SK-N-SH (cell line): ENCODE results near the gene MRPS12. TPM values are rescaled to one million over a fixed set of nuclear protein-coding genes. Genes with fewer than 3 reads are reported as not detected.

Experiments
- CTCF ChIA-PET: fragments of 300-600, 350-600 bp; formaldehyde crosslinking; extraction: SDS; loops from one replicate; lab custom pipeline; 2021; lab: Yijun Ruan, JAX
- POLR2A ChIA-PET: fragments of 350-600 bp; sonication (Branson Sonifier 250); formaldehyde crosslinking; extraction: SDS; loops from one replicate; lab custom pipeline; 2020; ENCODE audit warnings: antibody characterized with exemption, inconsistent platforms; lab: Yijun Ruan, JAX
- DNase-seq: peaks from one replicate; pipeline ENCODE4 v3.0.0; 2012
- H2AFZ ChIP-seq: fragments of 200-600 bp; sonication (generic); 2 replicates; pipeline ENCODE4 v1.8.1; 2016; ENCODE audit warnings: antibody characterized with exemption, mild to moderate bottlenecking, low read depth
- H3F3A ChIP-seq: fragments of 200-600 bp; sonication (generic); replicated peaks from 2 replicates; pipeline ENCODE3; 2016; ENCODE audit warnings: antibody characterized with exemption, mild to moderate bottlenecking; ENCODE audit not compliant: insufficient read depth
- H3K27ac ChIP-seq, 2 experiments: fragments of 200-500 bp in 1 of 2; fragments of 200-600 bp in 1 of 2; sonication (Bioruptor generic) in 1 of 2; sonication (generic), shearing (Covaris generic) in 1 of 2; 2 replicates each; pipeline versions ENCODE4 v1.5.1 to v1.6.1; 2014 to 2016; ENCODE audit warnings: low read depth in 2 of 2, inconsistent platforms in 1 of 2, low read length in 1 of 2, mild to moderate bottlenecking in 1 of 2, mixed read lengths in 1 of 2
- H3K27me3 ChIP-seq: fragments of 200-600 bp; sonication (generic), shearing (Covaris generic); 2 replicates; pipeline ENCODE4 v1.6.1; 2016; ENCODE audit warnings: mixed run types; ENCODE audit not compliant: insufficient read depth
- H3K36me3 ChIP-seq, 2 experiments: fragments of 200-500 bp in 1 of 2; fragments of 200-600 bp in 1 of 2; sonication (Bioruptor generic) in 1 of 2; sonication (generic) in 1 of 2; replicated peaks in 1 of 2; 2 replicates each; pipeline versions ENCODE3 to v1.5.1; 2014 to 2016; ENCODE audit warnings: low read length in 1 of 2, mild to moderate bottlenecking in 1 of 2; ENCODE audit not compliant: insufficient read depth in 2 of 2, control insufficient read depth in 1 of 2
- H3K4me1 ChIP-seq, 2 experiments: fragments of 200-500 bp in 1 of 2; fragments of 200-600 bp in 1 of 2; sonication (Bioruptor generic) in 1 of 2; sonication (generic), shearing (Covaris generic) in 1 of 2; 2 replicates each; pipeline versions ENCODE4 v1.5.1 to v1.6.1; 2014 to 2016; ENCODE audit warnings: low read depth in 1 of 2, low read length in 1 of 2, mixed run types in 1 of 2; ENCODE audit not compliant: insufficient read depth in 2 of 2, control insufficient read depth in 1 of 2
- H3K4me2 ChIP-seq: fragments of 200-600 bp; sonication (generic), shearing (Covaris generic); 2 replicates; pipeline ENCODE4 v1.6.1; 2017; ENCODE audit warnings: mixed run types
- H3K4me3 ChIP-seq, 2 experiments: fragments of 200-500 bp in 1 of 2; fragments of 200-600 bp in 1 of 2; sonication (Bioruptor generic) in 1 of 2; sonication (generic), shearing (Covaris generic) in 1 of 2; 2 replicates each; pipeline versions ENCODE4 v1.5.1 to v1.8.1; 2014 to 2016; ENCODE audit warnings: low read depth in 2 of 2, inconsistent platforms in 1 of 2, low read length in 1 of 2, mild to moderate bottlenecking in 1 of 2, mixed read lengths in 1 of 2, moderate library complexity in 1 of 2
- H3K79me2 ChIP-seq: fragments of 200-600 bp; sonication (generic); 2 replicates; pipeline ENCODE4 v1.8.1; 2017; ENCODE audit warnings: mild to moderate bottlenecking; ENCODE audit not compliant: insufficient read depth
- H3K9ac ChIP-seq: fragments of 200-600 bp; sonication (generic); 2 replicates; pipeline ENCODE4 v1.6.1; 2017; ENCODE audit warnings: mixed run types
- H3K9me2 ChIP-seq: fragments of 200-600 bp; sonication (generic); 2 replicates; pipeline ENCODE4 v1.6.1; 2017; ENCODE audit warnings: mixed run types
- H3K9me3 ChIP-seq: fragments of 200-600 bp; sonication (generic); 2 replicates; pipeline ENCODE4 v1.6.1; 2017; ENCODE audit warnings: mixed run types, mild to moderate bottlenecking, moderate library complexity
- H4K20me1 ChIP-seq: fragments of 200-600 bp; sonication (generic); 2 replicates; pipeline ENCODE4 v1.6.1; 2017; ENCODE audit warnings: mild to moderate bottlenecking, mixed run types; ENCODE audit not compliant: insufficient read depth
- CHD2 ChIP-seq: fragments of 150-350 bp; IDR thresholded peaks from 2 replicates; pipeline ENCODE4 v1.6.1; 2018; ENCODE audit warnings: low read length; ENCODE audit not compliant: partially characterized antibody
- EZH2phosphoT487 ChIP-seq: fragments of 200-600 bp; sonication (generic); IDR thresholded peaks from 2 replicates; pipeline ENCODE4 v1.6.1; 2017; ENCODE audit warnings: low read depth, mixed run types, mild to moderate bottlenecking, antibody characterized with exemption, moderate library complexity, borderline replicate concordance
- FOXM1 ChIP-seq: IDR thresholded peaks from 2 replicates; pipeline ENCODE4 v1.4.0; 2012; ENCODE audit warnings: low read depth, mild to moderate bottlenecking
- GABPA ChIP-seq: IDR thresholded peaks from 2 replicates; pipeline ENCODE4 v1.4.0; 2012; ENCODE audit warnings: low read depth, mild to moderate bottlenecking
- MXI1 ChIP-seq: IDR thresholded peaks from 2 replicates; pipeline ENCODE4 v1.6.1; 2012; ENCODE audit warnings: mild to moderate bottlenecking, low read depth, low read length, improper control_type of control experiment
- NFIC ChIP-seq: IDR thresholded peaks from 2 replicates; pipeline ENCODE4 v1.4.0; 2012; ENCODE audit warnings: borderline replicate concordance
- NRF1 ChIP-seq: IDR thresholded peaks from 2 replicates; pipeline ENCODE4 v1.6.1; 2012; ENCODE audit warnings: low read depth, mild to moderate bottlenecking, low read length
- POLR2AphosphoS5 ChIP-seq: IDR thresholded peaks from 2 replicates; pipeline ENCODE4 v1.6.1; 2012; ENCODE audit warnings: low read depth, low read length
- RAD21 ChIP-seq: IDR thresholded peaks from 2 replicates; pipeline ENCODE4 v1.6.1; 2012; ENCODE audit warnings: mild to moderate bottlenecking, low read length
- RFX5 ChIP-seq: IDR thresholded peaks from 2 replicates; pipeline ENCODE4 v1.6.1; 2012; ENCODE audit warnings: mild to moderate bottlenecking, improper control_type of control experiment, low read length
- RXRA ChIP-seq: IDR thresholded peaks from 2 replicates; pipeline ENCODE4 v1.4.0; 2012; ENCODE audit warnings: low read depth, mild to moderate bottlenecking, borderline replicate concordance
- SIN3A ChIP-seq: IDR thresholded peaks from 2 replicates; pipeline ENCODE4 v1.6.1; 2012; ENCODE audit warnings: low read depth, mild to moderate bottlenecking, low read length, moderate library complexity, borderline replicate concordance
- WGBS: methylation state at CpG from one replicate; pipeline ENCODE4 v1.1.6; 2017; ENCODE audit warnings: low lambda C conversion rate; 5-methylcytosine and 5-hydroxymethylcytosine counted together
- polyA plus RNA-seq, 3 experiments: library from polyadenylated mRNA; depleted of rRNA; stranded (reverse); fragments of >200 nt; gene quantifications; 2 replicates each; pipeline ENCODE4 v1.2.3, GENCODE V29; 2012
- TF ChIP-seq, protein P1 (sequence below): IDR thresholded peaks from 2 replicates; pipeline ENCODE4 v1.4.0; 2012; ENCODE audit warnings: low read depth, borderline replicate concordance
- TF ChIP-seq, protein P2 (sequence below): fragments of 150-350 bp; IDR thresholded peaks from 2 replicates; pipeline ENCODE4 v1.6.1; 2017; ENCODE audit warnings: antibody characterized with exemption, low read length, low read depth, borderline replicate concordance
- TF ChIP-seq, protein P3 (sequence below): IDR thresholded peaks from 2 replicates; pipeline ENCODE4 v1.6.1; 2012; ENCODE audit warnings: mild to moderate bottlenecking, low read depth, low read length, moderate library complexity

MRPS12 gene
- polyA plus RNA-seq, 1 of the 3 experiments (the other 2 are of a cell fraction) = 59.6 TPM

DNA sequence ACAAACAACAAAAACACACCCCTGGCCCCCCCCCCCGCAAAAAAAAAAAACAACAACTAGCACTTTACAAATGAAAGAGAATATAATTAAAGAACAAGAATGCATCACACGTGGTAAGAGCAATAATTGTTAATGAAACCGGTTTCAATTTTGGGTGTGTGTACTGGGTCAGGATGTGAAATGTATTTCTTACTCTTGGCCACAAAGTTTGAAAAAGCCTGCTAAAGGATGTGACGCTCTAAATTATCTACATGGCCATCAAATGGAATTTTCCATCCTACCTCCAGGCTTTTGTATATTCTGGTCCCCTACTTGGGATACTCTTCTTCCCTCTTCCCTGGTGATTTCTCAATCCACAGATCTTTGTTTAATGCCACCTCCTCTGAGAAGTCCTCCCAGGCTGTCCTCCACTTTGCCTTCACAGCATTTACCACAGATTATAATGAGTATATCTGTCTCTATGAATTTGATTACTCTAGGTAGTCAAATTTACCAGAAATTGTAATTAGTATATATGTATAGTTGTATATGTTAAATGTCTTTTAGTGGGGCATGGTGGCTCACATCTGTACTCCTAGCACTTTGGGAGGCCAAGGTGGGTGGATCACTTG is 2.2 kb upstream of the MRPS12 start:
- Histone ChIP-seq H3K9me3 (no peaks in the 10 kb centered on the region), H3K27ac (no peak overlapping the region), H3K36me3 (peaks cover 14 to 18% of the 10 kb centered on the region in 2 experiments), H3K27me3 (no peaks in the 10 kb centered on the region), H3K4me2 (no peak overlapping the region), H3K9me2 (no peaks in the 10 kb centered on the region), H3K79me2 (peaks cover 52% of the 10 kb centered on the region), H3K4me3 (no peak overlapping the region), H3K4me1 (peaks cover 0 to 11% of the 10 kb centered on the region in 2 experiments; a peak in 1 of 4 replicates), H2AFZ (no peak overlapping the region), H4K20me1 (no peaks in the 10 kb centered on the region), H3K9ac (no peak overlapping the region), H3F3A (peaks cover 3% of the 10 kb centered on the region)
- WGBS = 82% methylated on average over 4 of the region's 4 CpGs
- no peak for DNase-seq
- ChIA-PET POLR2A (no interaction called here), CTCF (interaction anchor here (1.4 to 3.0 kb wide), 4 partner anchors 9 to 525 kb away, joined by 4 to 24 read pairs (median 17); partner anchors contain the start of gene FAM98C)
- TF ChIP-seq CHD2 = no peak
- no peak for TF ChIP-seq NFIC
- TF ChIP-seq RAD21 = no peak
- TF ChIP-seq, protein P1, sequence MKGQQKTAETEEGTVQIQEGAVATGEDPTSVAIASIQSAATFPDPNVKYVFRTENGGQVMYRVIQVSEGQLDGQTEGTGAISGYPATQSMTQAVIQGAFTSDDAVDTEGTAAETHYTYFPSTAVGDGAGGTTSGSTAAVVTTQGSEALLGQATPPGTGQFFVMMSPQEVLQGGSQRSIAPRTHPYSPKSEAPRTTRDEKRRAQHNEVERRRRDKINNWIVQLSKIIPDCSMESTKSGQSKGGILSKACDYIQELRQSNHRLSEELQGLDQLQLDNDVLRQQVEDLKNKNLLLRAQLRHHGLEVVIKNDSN = no peak
- no peak for TF ChIP-seq NRF1
- no peak for TF ChIP-seq RXRA
- no peak for TF ChIP-seq GABPA
- TF ChIP-seq, protein P2, sequence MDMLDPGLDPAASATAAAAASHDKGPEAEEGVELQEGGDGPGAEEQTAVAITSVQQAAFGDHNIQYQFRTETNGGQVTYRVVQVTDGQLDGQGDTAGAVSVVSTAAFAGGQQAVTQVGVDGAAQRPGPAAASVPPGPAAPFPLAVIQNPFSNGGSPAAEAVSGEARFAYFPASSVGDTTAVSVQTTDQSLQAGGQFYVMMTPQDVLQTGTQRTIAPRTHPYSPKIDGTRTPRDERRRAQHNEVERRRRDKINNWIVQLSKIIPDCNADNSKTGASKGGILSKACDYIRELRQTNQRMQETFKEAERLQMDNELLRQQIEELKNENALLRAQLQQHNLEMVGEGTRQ = no peak
- no peak for TF ChIP-seq FOXM1
- no peak for TF ChIP-seq EZH2phosphoT487
- TF ChIP-seq RFX5 = no peak
- TF ChIP-seq POLR2AphosphoS5 = no peak
- TF ChIP-seq MXI1 = no peak
- TF ChIP-seq SIN3A = no peak
- TF ChIP-seq, protein P3, sequence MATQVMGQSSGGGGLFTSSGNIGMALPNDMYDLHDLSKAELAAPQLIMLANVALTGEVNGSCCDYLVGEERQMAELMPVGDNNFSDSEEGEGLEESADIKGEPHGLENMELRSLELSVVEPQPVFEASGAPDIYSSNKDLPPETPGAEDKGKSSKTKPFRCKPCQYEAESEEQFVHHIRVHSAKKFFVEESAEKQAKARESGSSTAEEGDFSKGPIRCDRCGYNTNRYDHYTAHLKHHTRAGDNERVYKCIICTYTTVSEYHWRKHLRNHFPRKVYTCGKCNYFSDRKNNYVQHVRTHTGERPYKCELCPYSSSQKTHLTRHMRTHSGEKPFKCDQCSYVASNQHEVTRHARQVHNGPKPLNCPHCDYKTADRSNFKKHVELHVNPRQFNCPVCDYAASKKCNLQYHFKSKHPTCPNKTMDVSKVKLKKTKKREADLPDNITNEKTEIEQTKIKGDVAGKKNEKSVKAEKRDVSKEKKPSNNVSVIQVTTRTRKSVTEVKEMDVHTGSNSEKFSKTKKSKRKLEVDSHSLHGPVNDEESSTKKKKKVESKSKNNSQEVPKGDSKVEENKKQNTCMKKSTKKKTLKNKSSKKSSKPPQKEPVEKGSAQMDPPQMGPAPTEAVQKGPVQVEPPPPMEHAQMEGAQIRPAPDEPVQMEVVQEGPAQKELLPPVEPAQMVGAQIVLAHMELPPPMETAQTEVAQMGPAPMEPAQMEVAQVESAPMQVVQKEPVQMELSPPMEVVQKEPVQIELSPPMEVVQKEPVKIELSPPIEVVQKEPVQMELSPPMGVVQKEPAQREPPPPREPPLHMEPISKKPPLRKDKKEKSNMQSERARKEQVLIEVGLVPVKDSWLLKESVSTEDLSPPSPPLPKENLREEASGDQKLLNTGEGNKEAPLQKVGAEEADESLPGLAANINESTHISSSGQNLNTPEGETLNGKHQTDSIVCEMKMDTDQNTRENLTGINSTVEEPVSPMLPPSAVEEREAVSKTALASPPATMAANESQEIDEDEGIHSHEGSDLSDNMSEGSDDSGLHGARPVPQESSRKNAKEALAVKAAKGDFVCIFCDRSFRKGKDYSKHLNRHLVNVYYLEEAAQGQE = no peak
